Activated CD4-positive, alpha-beta T cell treated with anti-CD3 and anti-CD28 coated beads, Interleukin-2, amount 50 U/mL, for 24 hours (primary cell): ENCODE results near the gene CSRNP3.

Experiments
- DNase-seq, 2 donors: peaks; one replicate each; pipeline ENCODE4 v3.0.0-alpha.2; 2020; ENCODE audit warnings: low read depth in 1 of 2, low spot score in 1 of 2

Gene CSRNP3

GRCh38 chr2:165536851-165537499 is 67.5 kb downstream of the CSRNP3 start:
- DNase-seq = no peak

GRCh38 chr2:165539985-165540384 is 70.5 kb downstream of the CSRNP3 start:
- DNase-seq = no peak

GRCh38 chr2:165544897-165545296 is 75.4 kb downstream of the CSRNP3 start:
- DNase-seq = no peak

- no peak for DNase-seq
Observed at GRCh38 chr2:165547900-165548299, 78.4 kb downstream of the CSRNP3 start.

GRCh38 chr2:165549619-165550018 is 80.1 kb downstream of the CSRNP3 start:
- DNase-seq = no peak

- no peak for DNase-seq
Observed at GRCh38 chr2:165558832-165559231, 89.3 kb downstream of the CSRNP3 start.

- DNase-seq = no peak
Observed at GRCh38 chr2:165560377-165560988, 91.0 kb downstream of the CSRNP3 start.

- DNase-seq = no peak
Observed at GRCh38 chr2:165561516-165561915, 92.0 kb downstream of the CSRNP3 start.

- DNase-seq = no peak
Observed at GRCh38 chr2:165562233-165562632, 92.7 kb downstream of the CSRNP3 start.

GRCh38 chr2:165563468-165564225 is 94.1 kb downstream of the CSRNP3 start:
- DNase-seq = no peak

- DNase-seq = no peak
Observed at GRCh38 chr2:165566008-165566407, 96.5 kb downstream of the CSRNP3 start.

- DNase-seq = no peak
Observed at GRCh38 chr2:165567273-165567672, 97.8 kb downstream of the CSRNP3 start.

- DNase-seq = no peak
Observed at GRCh38 chr2:165568361-165568760, 98.9 kb downstream of the CSRNP3 start.

- DNase-seq = no peak
Observed at GRCh38 chr2:165571477-165571876, 102.0 kb downstream of the CSRNP3 start.

- DNase-seq = no peak
Observed at GRCh38 chr2:165572151-165572550, 102.7 kb downstream of the CSRNP3 start.

GRCh38 chr2:165573534-165574461 is 104.3 kb downstream of the CSRNP3 start:
- no peak for DNase-seq

- no peak for DNase-seq
Observed at GRCh38 chr2:165575044-165575615, 105.6 kb downstream of the CSRNP3 start.

- DNase-seq = no peak
Observed at GRCh38 chr2:165576409-165577154, 107.1 kb downstream of the CSRNP3 start.

GRCh38 chr2:165582409-165582808 is 112.9 kb downstream of the CSRNP3 start:
- DNase-seq = no peak

- DNase-seq = no peak
Observed at GRCh38 chr2:165582863-165583506, 113.5 kb downstream of the CSRNP3 start.
